BE2C (cell line): ENCODE measurements around the gene TTC23.

Experiments
- DNase-seq: peaks from one replicate; pipeline ENCODE4 v3.0.0-alpha.2; 2020
- H3K27me3 ChIP-seq: fragments of 250-450 bp; sonication (Bioruptor Pico); 2 replicates; pipeline ENCODE4 v1.5.1; 2020; ENCODE audit warnings: mild to moderate bottlenecking
- H3K36me3 ChIP-seq: fragments of 250-450 bp; sonication (Bioruptor Pico); 2 replicates; pipeline ENCODE4 v1.5.1; 2020; ENCODE audit warnings: mild to moderate bottlenecking
- H3K4me1 ChIP-seq: fragments of 250-450 bp; sonication (Bioruptor Pico); 2 replicates; pipeline ENCODE4 v1.5.1; 2020
- H3K4me3 ChIP-seq: 2 replicates; pipeline ENCODE4 v1.5.1; 2011; ENCODE audit warnings: low read depth, low read length
- H3K9me3 ChIP-seq: fragments of 250-450 bp; sonication (Bioruptor Pico); 2 replicates; pipeline ENCODE4 v1.5.1; 2020
- CTCF ChIP-seq: IDR thresholded peaks from 2 replicates; pipeline ENCODE4 v1.5.1; 2012; ENCODE audit warnings: mild to moderate bottlenecking, low read depth, low read length

The TTC23 gene

DNA sequence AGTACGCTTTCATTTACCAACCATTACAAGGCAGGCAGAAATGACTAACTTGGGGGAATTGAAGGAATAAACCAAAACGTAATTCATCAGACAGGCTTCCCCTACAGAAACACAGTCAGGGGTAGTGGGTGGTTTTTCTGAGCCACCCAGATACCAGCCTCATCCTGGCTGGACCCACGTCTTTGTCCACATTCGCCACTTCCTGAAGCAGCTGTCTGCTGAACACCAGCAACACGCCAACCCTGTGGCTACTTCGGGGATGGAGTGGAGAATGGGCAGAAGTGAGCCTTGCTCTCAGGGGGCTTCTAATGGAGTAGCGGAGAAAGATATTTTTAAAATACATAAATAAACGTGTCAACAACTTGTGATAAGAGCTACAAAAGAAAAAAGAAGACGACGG is 104.4 kb downstream of the TTC23 start:
- H3K4me1 ChIP-seq, result peaks cover 2% of the 10 kb centered on the region; the same call in 1 of the 2 replicates

DNA sequence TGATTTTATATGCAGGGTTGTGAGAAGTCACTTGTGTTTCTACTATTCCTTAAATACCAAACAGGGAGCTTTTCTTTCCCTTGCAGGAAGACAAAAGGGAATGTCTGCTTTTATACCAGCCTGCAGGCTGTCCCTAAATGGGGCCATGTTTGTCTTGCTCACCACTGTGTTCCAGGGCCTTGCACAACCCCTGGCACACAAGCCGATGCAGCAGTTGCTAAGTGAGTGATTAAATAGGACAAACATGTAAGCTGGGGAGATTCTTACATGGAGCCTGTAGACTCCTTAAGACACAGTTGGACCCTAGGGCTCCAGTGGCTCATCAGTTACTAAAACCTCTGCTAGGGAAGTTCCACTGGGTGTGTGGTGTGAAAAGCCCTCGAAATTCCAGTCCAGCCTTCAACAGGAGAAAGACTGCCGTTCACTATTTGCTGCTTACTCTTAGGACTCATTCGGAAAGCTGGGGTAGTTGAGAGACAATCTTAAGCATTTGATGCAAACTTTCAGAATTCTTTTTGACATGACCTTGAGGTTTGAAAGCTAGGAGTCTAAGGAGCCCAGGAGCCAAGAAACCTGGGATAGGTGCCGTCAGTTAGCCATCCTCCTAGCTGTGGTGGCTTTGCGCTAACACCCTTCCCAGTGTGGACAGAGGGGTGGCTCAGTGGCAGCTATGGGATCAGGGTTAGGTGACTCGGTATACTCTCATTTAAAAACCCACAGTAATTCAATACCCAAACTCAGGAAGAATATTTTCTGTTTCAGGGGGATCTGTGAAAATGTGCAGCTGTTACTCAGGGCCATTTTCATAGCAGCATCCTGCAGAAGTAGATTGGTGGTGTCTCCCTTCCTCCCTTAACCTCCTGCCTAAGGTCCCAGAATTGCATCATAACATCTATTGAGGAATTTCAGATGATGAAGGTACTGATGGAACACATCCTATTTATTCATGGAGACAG is 105.4 kb downstream of the TTC23 start:
- TF ChIP-seq CTCF, result no peak
- no peak for DNase-seq
- H3K4me3 ChIP-seq, result no peak overlapping the region
- no peaks in the 10 kb centered on the region for H3K36me3 ChIP-seq
- H3K4me1 ChIP-seq, result no peaks in the 10 kb centered on the region
- no peaks in the 10 kb centered on the region for H3K27me3 ChIP-seq
- no peaks in the 10 kb centered on the region for H3K9me3 ChIP-seq

More for the DNA sequence above, 104.4 kb downstream of the TTC23 start:
- H3K9me3 ChIP-seq, result no peaks in the 10 kb centered on the region
- no peaks in the 10 kb centered on the region for H3K27me3 ChIP-seq
- TF ChIP-seq CTCF, result no peak
- no peak overlapping the region for H3K4me3 ChIP-seq
- no peak for DNase-seq
- no peaks in the 10 kb centered on the region for H3K36me3 ChIP-seq

GRCh38 chr15:99143242-99143641 is 106.1 kb downstream of the TTC23 start:
- no peak for DNase-seq
- Histone ChIP-seq H3K27me3 (no peaks in the 10 kb centered on the region), H3K4me1 (no peaks in the 10 kb centered on the region), H3K9me3 (no peaks in the 10 kb centered on the region), H3K36me3 (no peaks in the 10 kb centered on the region), H3K4me3 (no peak overlapping the region)
- TF ChIP-seq CTCF, result no peak

GRCh38 chr15:99142562-99142961 is 106.8 kb downstream of the TTC23 start:
- H3K4me3 ChIP-seq, result no peak overlapping the region

DNA sequence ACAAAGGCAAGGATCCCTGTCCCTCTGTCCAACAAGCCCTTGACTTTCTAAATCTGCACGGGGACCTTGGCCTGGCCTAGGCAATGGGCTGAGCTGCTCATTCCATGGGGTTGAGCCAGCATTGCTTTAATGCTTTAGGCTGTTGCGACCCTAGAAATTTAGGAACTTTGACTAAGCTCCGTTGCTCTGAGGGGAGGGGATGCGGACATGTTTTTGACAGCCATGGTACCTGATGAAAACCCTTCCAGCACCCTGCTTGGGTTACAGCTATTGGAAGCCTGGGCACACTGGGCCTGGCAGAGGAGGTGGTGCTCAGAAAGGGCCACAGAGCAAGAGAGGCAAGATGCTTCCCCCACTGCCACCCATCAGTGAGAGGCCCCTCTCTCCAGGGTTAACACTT is 107.4 kb downstream of the TTC23 start:
- Histone ChIP-seq H3K36me3 (peaks cover 6% of the 10 kb centered on the region; the same call in 1 of the 2 replicates), H3K27me3 (no peaks in the 10 kb centered on the region), H3K4me1 (no peaks in the 10 kb centered on the region), H3K4me3 (no peak overlapping the region), H3K9me3 (no peaks in the 10 kb centered on the region)
- no peak for DNase-seq
- no peak for TF ChIP-seq CTCF

More at GRCh38 chr15:99142562-99142961, 106.8 kb downstream of the TTC23 start:
- TF ChIP-seq CTCF, result no peak
- H3K9me3 ChIP-seq, result no peaks in the 10 kb centered on the region
- DNase-seq, result no peak
- H3K36me3 ChIP-seq, result no peaks in the 10 kb centered on the region; the same call in 1 of the 2 replicates
- H3K27me3 ChIP-seq, result no peaks in the 10 kb centered on the region
- no peaks in the 10 kb centered on the region for H3K4me1 ChIP-seq

DNA sequence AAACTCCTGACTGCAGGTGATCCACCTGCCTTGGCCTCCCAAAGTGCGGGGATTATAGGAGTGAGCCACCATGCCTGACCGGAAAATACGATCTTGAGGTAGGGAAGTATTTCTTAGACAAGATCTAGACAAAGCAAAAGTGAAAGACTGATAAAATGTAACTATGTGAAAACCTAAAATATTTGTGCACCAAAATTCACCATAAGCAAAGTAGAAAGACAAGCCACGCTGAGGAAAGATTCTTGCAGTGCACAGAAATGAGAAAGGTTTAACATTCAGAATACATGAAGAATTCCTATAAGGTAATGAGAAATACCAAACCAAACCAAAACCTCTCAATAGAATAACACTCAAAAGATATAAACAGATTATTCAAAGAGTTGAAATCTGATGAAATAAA is 108.8 kb downstream of the TTC23 start:
- no peak for TF ChIP-seq CTCF
- Histone ChIP-seq H3K36me3 (peaks cover 14% of the 10 kb centered on the region), H3K27me3 (no peaks in the 10 kb centered on the region), H3K4me3 (no peak overlapping the region), H3K9me3 (no peaks in the 10 kb centered on the region), H3K4me1 (no peaks in the 10 kb centered on the region)
- DNase-seq, result no peak
